Measurements from ENCODE around the gene MAGI2.

The MAGI2 gene

DNA sequence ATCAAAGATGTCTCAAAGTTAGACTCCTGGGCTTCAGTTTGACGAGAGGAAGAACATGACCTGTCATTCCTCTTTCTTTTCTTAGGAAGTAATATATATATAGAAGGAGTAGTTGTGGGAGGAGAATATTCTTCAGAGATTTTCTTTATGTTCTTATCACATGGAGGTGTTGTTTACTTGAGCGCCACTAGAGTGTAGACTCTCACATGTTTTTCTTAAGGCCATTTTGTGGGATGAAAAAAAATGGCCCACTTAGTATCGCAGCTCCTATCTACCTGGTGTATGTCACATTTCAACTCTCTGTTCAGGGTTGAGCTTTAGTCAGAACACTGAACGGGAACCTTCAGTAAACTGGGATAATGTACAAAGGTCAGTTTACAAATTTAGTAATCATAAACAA is 1009.7 kb downstream of the MAGI2 start:
- no peak for DNase-seq

DNA sequence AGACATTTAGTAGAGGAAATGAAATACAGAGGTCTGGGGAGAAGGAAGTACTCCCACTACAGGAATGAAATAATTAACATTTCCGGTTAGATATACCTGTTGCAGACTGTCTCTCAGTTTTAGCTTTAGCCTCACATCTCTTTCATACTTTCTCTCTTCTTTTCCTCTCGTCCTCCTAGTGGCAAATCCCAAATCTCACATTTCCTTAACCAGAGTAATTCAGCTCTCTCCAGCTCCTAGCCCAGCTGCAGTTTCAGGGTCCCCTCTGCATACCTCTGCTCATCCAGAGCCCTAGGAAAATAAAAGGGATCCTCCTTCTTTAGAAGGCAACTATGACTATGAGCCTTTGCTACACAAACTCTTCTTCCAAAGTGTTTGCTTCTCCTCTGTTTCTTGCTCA is 1011.7 kb downstream of the MAGI2 start:
- DNase-seq: no peak

DNA sequence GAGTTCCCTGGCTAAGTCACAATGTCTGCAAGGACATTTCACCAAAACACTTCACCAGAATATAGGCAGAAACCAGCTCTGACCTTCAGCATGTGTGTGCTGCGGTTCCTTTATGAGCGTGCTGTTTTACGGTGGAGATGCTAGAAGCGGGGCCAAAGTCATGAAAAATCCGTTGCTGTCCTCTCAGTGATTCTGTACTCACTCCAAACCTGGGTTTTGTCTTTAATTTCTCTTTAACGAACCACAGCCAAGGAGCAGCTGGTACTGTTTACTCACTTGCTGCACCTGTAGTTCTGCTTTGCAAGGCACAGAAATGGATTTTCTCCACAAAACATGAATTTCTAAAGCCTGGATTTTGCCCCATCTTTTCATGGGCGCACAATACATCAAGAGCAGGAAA is 1015.0 kb downstream of the MAGI2 start:
- DNase-seq: no peak

DNA sequence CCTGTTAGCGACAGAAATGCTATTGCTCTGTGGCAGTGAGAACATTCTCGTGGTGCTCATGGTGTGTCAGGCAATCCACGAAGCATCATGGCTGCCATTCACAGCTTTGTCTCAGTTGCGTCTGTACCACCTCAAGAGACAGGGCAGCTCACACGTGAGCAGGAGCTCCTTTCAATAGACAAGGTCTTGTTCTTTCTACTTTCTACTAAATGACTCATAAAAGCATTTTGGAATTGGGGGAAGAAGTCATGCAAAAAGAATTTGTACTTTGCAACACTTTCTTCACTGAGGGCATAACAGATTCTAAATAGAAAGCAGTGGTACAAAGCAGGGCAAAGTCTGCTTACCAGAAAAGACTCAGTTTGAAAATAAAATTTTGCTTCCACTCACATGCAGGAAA is 1016.3 kb downstream of the MAGI2 start:
- DNase-seq: no peak

DNA sequence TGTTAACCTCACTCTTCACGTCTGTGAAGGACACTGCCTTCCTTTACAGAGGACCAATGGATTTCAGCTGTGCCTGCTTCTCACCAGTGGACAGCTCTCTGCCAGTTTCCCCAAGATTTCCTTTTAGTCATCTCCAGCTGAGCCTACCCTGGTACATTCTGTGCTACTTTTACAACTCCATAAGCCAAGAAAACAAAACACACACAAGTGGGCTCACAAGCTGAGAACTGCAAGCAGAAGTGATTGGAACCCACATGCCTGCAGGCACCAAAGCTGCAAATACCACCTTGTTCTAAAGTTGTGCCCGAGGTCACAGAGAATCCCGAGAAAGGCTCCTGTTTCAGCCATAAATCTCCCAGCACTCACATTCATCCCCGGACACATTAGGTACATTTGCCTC is 1018.1 kb downstream of the MAGI2 start:
- no peak for DNase-seq

DNA sequence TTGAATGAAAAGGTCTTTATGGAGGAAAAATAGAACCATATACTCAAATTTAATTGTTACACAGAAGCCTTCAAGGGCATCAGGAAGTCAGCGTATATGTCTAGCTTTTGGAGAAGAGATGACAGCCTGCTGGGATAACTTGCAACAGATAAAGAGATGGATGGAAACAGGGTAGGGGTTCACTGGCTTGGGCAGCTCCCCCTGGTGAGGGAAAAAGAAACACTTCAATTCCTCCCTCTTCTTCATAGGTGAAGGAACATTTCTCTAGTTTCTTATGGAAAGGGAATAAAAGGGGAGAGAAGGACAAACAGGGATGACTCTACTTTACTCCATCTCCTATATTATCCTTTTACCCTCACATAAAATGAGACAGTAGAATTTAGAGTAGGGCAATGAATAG is 1019.2 kb downstream of the MAGI2 start:
- DNase-seq: no peak

DNA sequence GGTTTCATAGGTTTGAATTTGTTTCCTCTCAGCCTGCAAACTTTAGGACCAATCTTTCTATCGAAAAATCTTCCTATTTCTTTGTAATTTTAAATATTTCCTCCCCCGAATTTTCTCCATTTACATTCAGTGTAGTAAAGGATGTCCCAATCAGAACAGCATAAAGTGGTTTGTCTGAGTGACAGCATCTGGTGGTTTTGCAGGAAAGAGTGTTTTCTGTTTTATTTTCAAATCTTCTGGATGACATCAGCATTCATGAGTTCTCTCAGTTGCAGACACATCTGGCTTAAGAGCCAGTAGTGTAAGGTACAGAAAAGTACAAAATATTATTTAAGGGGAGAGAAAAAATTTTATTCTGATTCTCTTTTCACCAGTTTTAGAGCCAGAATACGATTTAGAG is 1020.0 kb downstream of the MAGI2 start:
- no peak for DNase-seq

DNA sequence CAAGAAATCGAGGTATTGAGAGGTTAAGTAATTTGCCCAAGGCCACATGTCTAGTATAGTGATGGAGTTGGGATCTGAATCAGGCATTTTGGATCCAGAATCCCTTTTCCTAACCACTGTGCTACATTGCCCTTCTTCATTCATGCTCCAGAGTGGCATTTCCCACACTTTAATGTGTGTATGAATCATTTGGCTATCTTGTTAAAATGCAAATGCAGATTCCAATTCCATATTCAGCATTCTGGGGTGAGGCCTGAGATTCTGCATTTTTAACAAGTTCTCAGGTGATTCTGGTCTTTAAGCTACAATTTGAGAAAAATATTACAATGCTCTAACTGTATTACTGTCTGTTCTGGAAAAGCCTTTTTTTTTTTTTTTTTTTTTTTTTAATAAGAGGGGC is 1023.6 kb downstream of the MAGI2 start:
- DNase-seq: no peak

DNA sequence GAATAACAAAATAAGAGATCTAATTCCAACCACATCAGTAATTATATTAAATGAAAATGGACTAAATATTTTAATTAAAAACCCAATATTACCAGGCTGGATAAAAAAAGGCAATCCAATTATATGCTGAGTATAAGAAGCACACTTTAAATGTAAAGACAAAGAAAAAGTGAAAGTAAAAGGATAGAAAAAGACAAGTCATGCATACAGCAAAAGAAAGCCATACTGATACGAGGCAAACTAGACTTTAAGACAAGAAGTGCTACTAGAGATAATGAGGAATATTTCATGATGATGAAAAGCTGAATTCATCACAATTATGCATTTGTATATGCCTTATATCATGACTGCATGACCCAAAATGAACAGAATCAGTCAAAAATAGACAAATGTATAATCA is 1026.3 kb downstream of the MAGI2 start:
- DNase-seq: no peak

DNA sequence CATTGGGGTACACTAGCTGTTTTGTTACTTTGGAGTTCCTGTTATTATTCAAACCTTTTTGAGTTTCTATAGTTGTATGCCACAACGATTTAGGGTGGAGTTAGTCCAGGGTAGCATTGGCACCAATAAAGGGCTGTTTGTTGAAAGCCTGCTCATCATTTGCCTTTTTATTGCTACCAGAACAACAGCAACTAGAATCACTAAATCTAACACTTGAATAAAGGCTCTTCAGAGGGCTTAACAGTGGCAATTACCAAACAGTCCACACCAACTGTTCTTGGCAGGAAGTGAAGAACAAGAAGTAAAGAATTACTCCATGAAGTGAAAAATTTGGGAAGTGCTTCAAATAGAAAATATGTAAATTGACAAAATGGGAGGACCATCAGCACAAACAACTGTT is 1033.5 kb downstream of the MAGI2 start:
- DNase-seq: no peak

DNA sequence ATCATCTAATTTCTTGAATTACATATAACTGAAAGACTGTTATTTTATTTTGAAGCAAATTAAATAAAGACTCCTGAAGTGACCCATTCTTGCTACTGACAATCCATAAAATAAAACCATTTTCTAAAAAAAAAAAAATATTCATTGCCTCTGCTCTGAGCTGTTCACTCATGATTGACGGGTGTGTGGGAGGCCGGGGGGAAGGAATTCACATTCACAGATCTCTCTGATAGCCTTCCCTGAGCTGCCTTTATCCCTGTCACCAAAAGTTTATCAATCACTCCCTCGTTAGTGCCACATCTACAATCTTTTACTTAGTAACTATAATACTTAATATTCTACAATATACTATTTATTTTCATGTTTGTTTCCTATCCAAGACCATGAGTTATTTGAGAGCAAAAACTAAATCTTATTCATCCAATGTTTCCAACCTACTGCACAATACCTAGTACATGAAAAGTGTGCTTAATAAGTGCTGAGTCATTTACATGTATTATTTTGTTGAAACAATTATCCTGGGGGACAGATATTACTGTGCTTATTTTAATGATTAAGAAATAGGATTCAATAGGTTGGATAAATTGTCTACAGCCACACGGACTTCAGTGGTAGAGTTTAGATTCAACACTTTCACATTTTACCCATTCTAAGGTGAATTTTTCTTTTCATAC is 1036.2 kb downstream of the MAGI2 start:
- DNase-seq: no peak

DNA sequence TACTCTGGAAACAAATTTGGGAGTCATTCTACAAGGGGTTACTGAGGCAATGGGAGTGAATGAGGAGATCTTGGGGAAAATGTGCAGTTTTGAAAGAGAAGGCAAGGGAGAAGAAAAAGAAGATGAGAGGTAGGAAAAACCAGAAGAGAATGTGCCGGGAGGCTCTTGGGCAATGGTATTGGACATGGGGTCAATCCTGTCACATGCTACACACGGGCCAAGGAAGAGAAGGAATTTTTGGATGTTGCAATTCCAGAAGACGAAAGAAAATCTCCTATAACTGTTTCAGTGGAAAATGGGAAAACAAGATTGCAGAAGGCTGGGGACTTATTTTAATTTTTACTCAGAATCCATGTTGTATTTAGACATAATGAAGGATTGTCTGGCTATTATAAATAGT is 1039.9 kb downstream of the MAGI2 start:
- no peak for DNase-seq

DNA sequence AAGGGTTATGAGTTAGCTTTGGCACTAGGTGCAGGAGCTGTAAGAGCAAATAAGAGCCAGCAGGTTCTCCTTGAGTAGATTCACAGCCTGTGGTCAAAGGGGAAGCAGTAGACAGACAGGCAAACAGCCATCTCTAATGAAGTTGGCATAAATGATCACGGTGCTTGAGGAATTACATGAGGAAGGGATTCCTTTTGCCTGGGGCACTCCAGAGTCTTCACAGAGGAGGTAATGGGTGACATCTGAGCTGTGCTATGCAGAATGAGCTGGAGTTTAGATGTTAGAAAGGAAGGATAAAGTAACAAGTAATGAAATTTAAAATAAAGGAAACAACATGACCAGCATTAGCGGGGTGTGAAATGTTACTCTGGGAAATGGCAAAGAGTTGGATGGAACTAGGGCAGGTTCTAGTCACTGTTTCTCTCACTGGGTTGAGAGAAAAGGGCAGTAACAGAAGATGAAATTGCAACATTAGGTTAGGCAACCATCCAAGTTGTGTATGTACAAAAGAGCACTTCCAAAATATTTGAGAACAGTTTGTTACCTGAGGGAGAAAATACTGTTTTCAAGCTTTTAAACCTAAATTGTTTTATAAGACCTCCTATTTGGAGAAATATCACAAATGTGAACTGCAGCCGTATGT is 1041.1 kb downstream of the MAGI2 start:
- DNase-seq: no peak

DNA sequence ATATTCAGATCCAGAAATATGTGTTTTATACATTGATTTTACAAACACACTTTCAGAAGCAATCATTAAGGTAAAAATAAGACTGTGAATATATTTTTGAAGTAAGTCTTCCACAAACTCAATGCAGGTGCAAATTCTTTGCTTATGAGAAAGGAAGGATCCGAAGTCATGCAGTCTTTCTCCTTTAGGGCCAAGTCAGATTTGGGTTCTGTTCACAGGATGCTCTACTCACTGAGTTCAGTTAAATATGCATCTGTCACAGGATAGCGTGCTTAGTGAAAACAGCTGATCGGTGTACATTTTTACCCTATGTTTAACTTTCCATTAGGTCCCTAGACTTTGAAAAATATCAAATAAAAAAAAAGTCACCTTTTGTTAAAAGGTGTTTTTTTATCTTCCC is 1046.4 kb downstream of the MAGI2 start:
- DNase-seq: no peak

DNA sequence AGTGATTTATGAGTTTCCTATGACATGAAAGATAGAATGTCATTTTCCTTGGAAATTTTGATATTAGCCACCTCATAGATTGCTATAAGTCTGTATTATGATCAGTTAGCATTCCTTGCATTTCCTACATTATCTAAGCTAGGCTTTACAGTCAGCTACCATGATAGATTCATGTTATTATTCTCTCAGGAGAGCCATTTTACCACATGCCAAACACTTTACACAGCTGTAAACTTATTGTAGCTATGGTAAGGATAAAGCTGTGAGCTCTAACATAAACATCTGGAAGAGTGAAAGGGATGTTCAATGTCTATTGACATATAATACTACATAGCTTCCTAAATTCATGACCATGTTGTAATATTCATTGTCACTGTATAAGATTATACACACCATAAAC is 1046.9 kb downstream of the MAGI2 start:
- no peak for DNase-seq

DNA sequence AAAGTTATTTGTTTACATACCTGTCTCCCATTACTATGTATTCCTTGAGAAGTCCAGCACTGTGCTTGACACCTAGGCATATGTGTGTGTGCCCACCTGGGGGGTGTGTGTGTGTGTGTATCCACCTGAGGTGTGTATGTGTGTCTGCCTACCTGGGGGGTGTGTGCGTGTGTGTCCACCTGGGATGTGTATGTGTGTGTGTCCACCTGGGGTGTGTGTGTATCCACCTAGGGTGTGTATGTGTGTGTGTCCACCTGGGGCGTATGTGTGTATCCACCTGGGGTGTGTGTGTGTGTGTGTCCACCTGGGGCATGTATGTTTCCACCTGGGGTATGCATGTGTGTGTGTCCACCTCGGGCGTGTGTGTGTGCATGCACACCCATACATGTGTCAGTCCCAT is 1051.4 kb downstream of the MAGI2 start:
- no peak for DNase-seq

DNA sequence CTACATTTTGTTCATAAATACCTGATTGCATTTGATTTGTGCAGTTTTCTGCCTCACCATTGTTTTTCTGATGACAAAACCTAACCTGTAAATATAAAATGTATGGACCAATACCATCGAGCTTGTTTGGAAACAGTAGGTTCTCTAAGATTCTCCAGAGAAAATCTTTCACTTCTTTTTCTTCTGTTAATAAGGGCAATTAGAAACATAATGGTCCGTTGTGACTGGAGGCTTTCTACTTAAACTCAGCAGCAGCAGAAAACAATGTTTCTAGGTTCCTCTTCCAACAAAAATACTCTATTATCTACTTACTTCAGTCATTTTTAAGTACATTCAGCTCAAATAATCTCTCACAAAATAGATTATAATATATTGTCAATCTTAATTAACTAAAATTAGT is 1053.4 kb downstream of the MAGI2 start:
- no peak for DNase-seq

DNA sequence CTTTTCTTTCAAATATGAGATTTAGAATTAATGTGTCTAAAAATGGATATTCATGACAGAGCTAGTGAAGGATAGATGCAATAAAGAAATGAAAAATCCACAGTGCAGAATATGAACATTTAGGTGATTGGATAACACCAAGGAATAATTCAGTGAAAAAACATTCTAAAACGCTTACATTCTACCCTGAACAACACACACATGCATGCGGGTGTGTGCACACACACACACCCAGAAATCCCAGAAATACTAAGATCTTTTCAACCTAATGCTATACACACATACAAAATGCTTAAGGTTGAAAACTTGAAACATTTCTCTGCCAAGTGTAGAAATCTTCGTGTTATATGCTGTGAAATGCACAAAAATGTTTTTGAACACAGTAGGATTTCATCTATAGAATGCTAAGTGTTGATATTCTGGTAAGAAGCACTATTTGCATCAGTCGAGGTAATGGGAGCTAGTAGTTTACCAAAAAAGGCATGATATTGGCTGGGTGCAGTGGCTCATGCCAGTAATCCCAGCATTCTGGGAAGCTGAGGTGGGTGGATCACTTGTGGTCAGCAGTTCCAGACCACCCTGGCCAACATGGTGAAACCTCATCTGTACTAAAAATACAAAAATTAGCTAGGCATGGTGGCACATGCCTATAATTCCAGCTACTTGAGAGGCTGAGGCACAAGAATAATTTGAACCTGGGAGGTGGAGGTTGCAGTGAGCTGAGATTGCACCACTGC is 1054.3 kb downstream of the MAGI2 start:
- no peak for DNase-seq

DNA sequence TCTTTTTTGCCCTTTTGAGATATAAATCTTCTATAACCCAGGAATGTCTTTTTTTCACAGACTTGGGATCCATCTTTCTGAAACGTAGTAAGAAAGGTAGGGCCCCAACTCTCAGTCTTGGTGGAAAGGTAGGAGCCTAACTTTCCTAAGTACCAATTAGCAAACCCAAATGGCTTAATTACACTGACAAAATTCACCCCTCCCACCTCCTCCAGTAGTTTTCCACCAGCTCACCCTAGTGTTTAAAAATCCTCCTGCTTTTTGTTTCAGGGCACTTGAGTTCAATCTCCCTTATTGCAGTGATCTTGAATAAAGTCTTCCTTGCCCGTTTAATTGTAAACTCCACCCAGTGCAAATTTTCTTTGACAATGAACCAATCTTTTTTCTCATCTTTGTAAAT is 1054.9 kb downstream of the MAGI2 start:
- no peak for DNase-seq

DNA sequence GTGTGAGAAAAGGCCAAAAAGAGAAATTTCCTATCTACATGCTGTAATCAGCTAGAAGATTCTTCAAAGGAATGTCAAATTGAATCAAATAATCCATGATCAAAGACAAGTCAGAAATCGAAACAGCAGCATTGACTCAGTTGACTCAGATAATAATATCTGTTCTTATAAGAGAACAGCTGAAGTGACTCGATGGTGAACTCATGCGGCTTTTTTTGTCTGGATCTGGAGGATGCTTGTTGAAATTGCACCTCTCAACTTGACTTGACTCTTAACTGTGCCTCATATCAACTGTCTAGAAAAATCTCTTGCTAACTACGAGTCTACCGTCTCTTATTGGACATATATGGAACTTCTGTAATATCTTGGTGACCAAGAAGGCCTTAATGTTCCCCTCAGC is 1055.4 kb downstream of the MAGI2 start:
- DNase-seq: no peak

DNA sequence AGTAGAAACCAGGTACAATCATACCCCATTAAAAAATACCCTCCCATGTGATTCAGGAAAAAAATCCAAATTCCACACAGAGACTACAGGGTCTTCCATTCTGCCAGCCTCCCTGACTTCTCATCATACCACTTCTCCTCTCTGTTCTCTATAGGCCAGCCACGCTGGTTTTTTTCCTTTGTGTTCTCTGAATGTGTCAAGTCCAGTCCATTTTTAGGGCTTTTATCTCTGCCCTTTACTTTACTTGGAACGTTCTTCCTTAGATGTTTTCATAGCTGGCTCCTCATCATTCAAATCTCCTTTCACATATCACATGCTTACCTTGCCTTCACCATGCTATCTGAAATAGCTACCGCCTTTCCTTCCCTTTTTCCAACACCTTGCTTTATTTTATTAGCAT is 1057.3 kb downstream of the MAGI2 start:
- no peak for DNase-seq

DNA sequence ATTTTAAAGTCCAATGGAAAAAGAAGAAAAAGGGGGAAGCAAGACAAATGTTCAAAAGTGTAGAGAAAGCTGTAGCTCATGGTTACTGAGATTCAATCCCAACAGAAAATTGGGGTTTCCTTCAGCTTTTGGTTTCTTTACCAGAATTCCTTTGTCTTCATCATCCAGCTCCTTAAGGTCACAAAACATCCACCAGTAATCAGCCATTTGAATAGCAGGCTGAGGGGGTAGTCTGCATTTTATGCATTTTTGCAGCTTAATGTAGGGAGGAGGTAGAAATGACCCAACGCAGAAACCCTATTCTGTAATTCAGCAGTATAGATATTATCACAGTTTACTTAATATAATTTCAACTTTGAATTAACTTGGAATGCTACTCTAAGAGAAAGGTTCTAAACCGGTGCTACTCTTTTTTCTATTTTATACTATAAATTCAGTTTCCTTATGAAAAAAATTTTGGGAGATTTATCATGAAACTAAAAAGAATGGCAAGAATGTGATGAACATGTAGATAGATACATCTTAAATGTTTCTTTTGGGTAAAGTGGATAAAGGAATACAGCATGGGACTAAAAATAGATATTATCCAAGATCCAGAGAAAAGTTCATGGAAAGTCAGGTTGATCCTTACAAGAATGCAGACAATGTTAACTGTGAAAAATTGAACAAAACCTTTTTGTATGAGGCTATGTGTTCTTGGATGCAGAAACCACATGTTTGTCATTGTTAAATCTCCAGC is 1058.0 kb downstream of the MAGI2 start:
- DNase-seq: no peak

DNA sequence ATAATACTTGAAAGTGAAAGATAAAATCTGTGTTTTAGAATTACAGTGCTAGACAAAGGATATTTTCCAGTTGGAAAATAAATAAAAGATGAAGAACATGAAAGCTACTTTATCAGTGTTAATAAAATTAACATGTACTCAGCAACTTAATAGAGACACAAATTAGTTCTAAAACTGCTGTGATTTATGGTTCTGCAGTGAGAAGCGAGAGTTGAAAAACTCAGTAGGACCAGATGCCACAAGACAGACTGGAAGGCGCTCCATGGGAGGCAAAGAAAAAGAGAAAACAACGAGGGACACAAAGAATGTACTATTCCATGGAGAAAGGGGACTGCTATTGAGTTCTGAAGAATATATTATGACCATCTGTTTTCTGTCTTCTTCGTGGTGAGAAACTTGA is 1064.4 kb downstream of the MAGI2 start:
- DNase-seq: no peak

DNA sequence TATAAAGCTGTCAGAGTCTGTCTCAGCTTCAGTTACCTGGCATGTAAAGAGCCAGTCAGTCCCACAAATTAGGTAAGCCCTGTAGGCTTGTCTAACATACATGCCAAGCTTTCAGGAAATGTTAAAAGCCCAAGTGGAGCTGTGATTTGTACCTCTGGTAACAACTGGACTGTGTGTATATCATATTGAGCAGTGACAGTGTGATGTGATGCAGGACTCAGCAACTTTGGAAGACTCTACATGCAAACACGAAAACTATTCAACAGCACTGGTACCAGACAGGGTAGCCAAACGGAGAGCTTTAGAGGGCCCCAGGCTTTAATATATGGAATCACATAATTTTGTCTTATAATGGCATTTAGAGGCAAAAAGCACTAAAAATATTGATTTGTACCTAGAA is 1066.9 kb downstream of the MAGI2 start:
- no peak for DNase-seq
